Heart left ventricle (tissue), 16 donors: ENCODE measurements around the gene ELK3. TPM values are rescaled to one million over a fixed set of nuclear protein-coding genes. Genes with fewer than 3 reads are reported as not detected.

Source experiments
- ATAC-seq, 4 donors: fragments of 200-7000 bp; cut with Tn5 transposase; one replicate each; pipeline ENCODE4 v1.9.1; 2020 to 2022; ENCODE audit warnings: moderate library complexity in 4 of 4, mild to moderate bottlenecking in 3 of 4, moderate number of reproducible peaks in 1 of 4
- DNase-seq, 5 donors: peaks; one replicate each; pipeline ENCODE4 v3.0.0-alpha.2; 2020
- H3K27ac ChIP-seq, 12 donors: fragments of 200-600 bp; sonication (generic) in 4 of 12; one replicate each; pipeline versions ENCODE4 v1.5.0 to v1.8.0; 2016 to 2022; ENCODE audit warnings: mild to moderate bottlenecking in 2 of 12
- H3K27me3 ChIP-seq, 9 donors: fragments of 200-600 bp; sonication (generic) in 2 of 9; one replicate each; pipeline versions ENCODE4 v1.5.1 to v1.8.0; 2016 to 2022; ENCODE audit warnings: mild to moderate bottlenecking in 3 of 9
- H3K36me3 ChIP-seq, 9 donors: fragments of 200-600 bp; sonication (generic) in 2 of 9; one replicate each; pipeline versions ENCODE4 v1.5.0 to v1.8.0; 2018 to 2022; ENCODE audit warnings: mild to moderate bottlenecking in 2 of 9
- H3K4me1 ChIP-seq, 12 donors: fragments of 200-600 bp; sonication (generic) in 4 of 12; one replicate each; pipeline versions ENCODE4 v1.5.0 to v1.8.0; 2016 to 2022; ENCODE audit warnings: mild to moderate bottlenecking in 3 of 12
- H3K4me3 ChIP-seq, 12 donors: fragments of 200-600 bp; sonication (generic) in 4 of 12; one replicate each; pipeline versions ENCODE4 v1.5.0 to v1.8.0; 2017 to 2022; ENCODE audit warnings: mild to moderate bottlenecking in 9 of 12, moderate library complexity in 4 of 12
- H3K9me3 ChIP-seq, 12 donors: fragments of 200-600 bp; sonication (generic) in 4 of 12; one replicate each; pipeline versions ENCODE4 v1.5.0 to v1.8.0; 2016 to 2022; ENCODE audit warnings: mild to moderate bottlenecking in 1 of 12
- POLR2A ChIP-seq, 2 donors: fragments of 450-650 bp; IDR thresholded peaks; one replicate each; pipeline ENCODE4 v1.6.1; 2017; ENCODE audit warnings: antibody characterized with exemption in 2 of 2, mild to moderate bottlenecking in 2 of 2, moderate library complexity in 2 of 2
- WGBS, 4 donors: extraction: QIAGEN DNeasy Blood & Tissue Kit in 2 of 4; methylation state at CpG; one replicate each; pipeline versions ENCODE4 v1.1.5 to v1.1.7; 2013 to 2018; 5-methylcytosine and 5-hydroxymethylcytosine counted together
- intact Hi-C, 10 donors: fragments of 100-400 bp; cut with DNase I; formaldehyde crosslinking; loops; one replicate each; pipeline versions ENCODE4 v1.11.1 to v1.14.2; 2022
- polyA plus RNA-seq, 2 donors: library from polyadenylated mRNA; stranded (reverse); fragments of 200-250 nt; gene quantifications; one replicate each; pipeline ENCODE4 v1.2.3, GENCODE V29; 2013
- total RNA-seq, 9 donors: library from RNA; depleted of rRNA in 2 of 9; stranded (reverse); fragments of >200 nt in 2 of 9; fragmentation: NEBNext Ultra II Directional in 3 of 9; extraction: Animal tissue kit (Norgen Biotek cat#: 25700) in 3 of 9; gene quantifications; one replicate each; pipeline versions ENCODE4 v1.1.0 to v1.2.4, GENCODE V29; 2016 to 2023
- TF ChIP-seq, protein P1 (sequence below), 12 donors: fragments of 200-600 bp; sonication (generic) in 4 of 12; IDR thresholded peaks; one replicate each; pipeline versions ENCODE4 v1.5.0 to v1.8.0; 2018 to 2022; ENCODE audit warnings: antibody characterized with exemption in 12 of 12, mild to moderate bottlenecking in 5 of 12
- donor health status: ischemic (EF 13 %, LVEDD 7.1; RV severe dilation, severe dysfunction).
- donor health status: healthy with polysubstance abuse.
- donor health status: DM: no; HTN: yes; CAD: no.
- donor health status: DM: no; HTN: no; CAD: no.
- donor health status: ischemic (EF 25% LVEDD 6.9; RV normal size, moderate dysfunction).
- donor health status: ischemic (EF 25% LVEDD 5.7; RV mildly dilated, moderate dysfunction).
- donor health status: healthy.
- donor health status: DM: yes; HTN: yes; CAD: no.
- donor health status: ischemic (EF 35%, LVEDD 5.7; RV mildly dilated, moderate dysfunction).
- donor health status: nonischemic (EF 11% LVEDD 7.7; RV severe dilation, severe dysfunction).
- donor health status: DM: yes; HTN: yes; CAD: no.
- donor health status: PGD.
- donor health status: ischemic (EF 29% LVEDD 5.4; RV normal size, mild dysfunction).
- donor health status: nonischemic (EF 23%, LVEDD 6.1; RV moderate dilation, normal function).

ELK3 gene
- total and polyA plus RNA-seq, 11 donors: 5.7 to 42.3 (median 18.6) TPM

DNA sequence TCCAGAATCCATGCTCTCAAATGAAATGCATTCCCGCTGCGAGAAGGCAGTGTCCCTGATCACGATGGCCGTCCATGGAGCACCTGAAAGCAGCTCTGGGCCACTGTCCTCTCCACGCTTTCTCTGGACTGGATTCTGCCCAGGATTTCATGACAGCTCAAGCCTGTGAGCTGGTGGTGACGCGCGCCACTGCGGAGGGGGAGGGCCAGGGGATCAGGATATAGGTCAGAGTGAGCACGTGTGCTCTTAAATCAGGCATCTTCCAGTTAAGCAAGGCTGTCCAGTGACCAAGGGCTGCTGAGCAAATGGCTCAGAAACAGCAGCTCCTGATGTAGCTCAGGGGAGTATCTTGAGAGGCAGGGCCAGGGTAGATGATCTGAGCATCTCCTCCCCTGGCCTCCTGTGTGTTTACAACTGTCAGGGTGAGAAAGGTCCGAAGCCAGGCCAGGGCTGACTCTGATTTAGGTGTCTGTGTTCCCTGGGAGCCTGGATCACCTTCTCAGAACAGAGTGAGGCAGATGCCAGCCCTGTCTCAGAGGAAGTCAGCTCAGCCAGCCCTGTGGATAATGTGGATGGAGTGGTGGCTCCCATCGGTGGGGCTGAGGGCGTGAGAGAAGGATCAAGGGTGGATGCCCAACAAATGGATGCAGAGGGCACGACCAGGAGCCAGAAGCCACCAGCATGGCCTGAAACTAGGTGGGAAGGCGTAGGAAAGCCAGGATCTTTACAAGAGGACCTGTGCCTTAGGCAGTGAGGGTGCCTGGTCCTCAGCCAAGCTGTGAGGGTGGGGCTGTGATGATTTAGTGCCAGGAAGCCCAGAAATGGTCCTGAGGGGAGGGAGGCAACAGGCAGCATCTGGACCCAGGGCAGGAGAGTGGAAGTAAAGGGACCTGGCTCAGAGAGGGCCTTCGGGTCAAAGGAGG lies 55.3 kb downstream of the ELK3 start:
- Histone ChIP-seq H3K27me3 (no peaks in the 10 kb centered on the region), H3K27ac (peak overlapping the region in 11 of 12 donors; percentile 15 to 76 (median 60)), H3K4me1 (peaks cover 14 to 53% (median 31%) of the 10 kb centered on the region in 12 donors), H3K36me3 (peaks cover 0 to 77% (median 38%) of the 10 kb centered on the region in 9 donors), H3K9me3 (no peaks in the 10 kb centered on the region), H3K4me3 (no peak overlapping the region)
- DNase-seq (peak; percentile 66 to 84 (median 78)), ATAC-seq (peak; percentile 84 to 94 (median 92))
- intact Hi-C loops: loop anchor here in 1 of 10 donors (10.0 kb wide), 1 partner anchor 145 kb away; no protein-coding TSS in a partner anchor
- TF ChIP-seq, protein P1, sequence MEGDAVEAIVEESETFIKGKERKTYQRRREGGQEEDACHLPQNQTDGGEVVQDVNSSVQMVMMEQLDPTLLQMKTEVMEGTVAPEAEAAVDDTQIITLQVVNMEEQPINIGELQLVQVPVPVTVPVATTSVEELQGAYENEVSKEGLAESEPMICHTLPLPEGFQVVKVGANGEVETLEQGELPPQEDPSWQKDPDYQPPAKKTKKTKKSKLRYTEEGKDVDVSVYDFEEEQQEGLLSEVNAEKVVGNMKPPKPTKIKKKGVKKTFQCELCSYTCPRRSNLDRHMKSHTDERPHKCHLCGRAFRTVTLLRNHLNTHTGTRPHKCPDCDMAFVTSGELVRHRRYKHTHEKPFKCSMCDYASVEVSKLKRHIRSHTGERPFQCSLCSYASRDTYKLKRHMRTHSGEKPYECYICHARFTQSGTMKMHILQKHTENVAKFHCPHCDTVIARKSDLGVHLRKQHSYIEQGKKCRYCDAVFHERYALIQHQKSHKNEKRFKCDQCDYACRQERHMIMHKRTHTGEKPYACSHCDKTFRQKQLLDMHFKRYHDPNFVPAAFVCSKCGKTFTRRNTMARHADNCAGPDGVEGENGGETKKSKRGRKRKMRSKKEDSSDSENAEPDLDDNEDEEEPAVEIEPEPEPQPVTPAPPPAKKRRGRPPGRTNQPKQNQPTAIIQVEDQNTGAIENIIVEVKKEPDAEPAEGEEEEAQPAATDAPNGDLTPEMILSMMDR (IDR thresholded peaks at IDR 0.05): no peak
- TF ChIP-seq POLR2A (IDR thresholded peaks at IDR 0.05): no peak
- 34 to 45% (median 38%) methylated on average over 13 to 16 of the region's 16 CpGs for WGBS, 4 donors

DNA sequence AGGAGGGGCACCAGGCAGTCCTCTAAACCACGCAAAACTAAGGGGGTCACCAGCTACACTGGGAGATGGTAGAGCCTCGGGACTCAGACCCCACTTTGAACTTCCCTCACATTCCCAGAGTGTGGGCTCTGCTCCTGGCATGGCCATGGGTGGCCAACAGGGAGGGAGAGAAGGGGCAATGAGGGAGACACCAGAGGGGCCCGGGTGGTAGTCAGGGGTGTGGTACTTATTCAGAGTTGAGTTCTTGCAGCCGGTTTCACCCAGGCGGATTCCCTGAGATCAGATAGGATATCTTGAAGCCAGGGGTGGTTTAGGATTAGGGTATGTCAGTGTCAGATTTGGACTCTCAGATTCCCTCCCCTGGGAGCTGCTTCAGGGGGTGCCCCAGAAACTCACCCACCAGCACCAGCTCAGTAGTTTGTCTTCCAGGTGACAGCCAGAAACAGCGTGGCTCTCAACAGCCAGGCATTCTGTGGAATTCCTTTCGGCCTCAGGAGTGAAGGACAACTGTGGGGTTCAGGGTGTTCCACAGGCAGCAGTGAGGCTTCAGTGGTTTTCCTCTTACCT lies 56.0 kb downstream of the ELK3 start:
- WGBS, 4 donors: 80 to 99% (median 84%) methylated on average over 7 of the region's 7 CpGs
- Histone ChIP-seq H3K36me3 (peaks cover 0 to 73% (median 38%) of the 10 kb centered on the region in 9 donors), H3K9me3 (no peaks in the 10 kb centered on the region), H3K27me3 (no peaks in the 10 kb centered on the region), H3K4me1 (peaks cover 14 to 57% (median 36%) of the 10 kb centered on the region in 12 donors), H3K4me3 (no peak overlapping the region), H3K27ac (peak overlapping the region in 9 of 12 donors; percentile 15 to 76 (median 71))
- TF ChIP-seq, protein P1 (IDR thresholded peaks at IDR 0.05): no peak
- no peak for TF ChIP-seq POLR2A (IDR thresholded peaks at IDR 0.05)
- no peak for ATAC-seq
- DNase-seq: no peak
- intact Hi-C loops: no loop called here

DNA sequence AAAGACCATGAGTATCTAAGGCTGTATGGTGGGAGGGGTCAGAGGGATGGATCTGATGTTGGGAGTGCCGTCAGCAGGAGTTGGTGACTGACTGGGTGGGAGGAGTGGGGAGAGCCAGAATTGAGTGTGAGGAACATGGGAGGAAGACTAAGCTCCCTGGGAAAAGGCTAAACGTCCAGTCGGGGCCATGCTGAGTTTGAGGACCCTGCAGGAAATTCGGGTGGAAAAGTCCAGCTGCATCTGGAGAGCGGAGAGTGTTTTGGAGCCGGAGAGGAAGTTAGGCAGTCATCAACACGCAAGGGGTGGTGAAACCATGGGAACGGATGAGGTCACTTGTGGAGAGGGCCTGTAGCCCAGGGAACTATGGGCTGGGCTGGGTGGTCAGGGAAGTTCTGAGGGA lies 60.9 kb downstream of the ELK3 start:
- peak overlapping the region in 11 of 12 donors; percentile 44 to 88 (median 61) for H3K27ac ChIP-seq
- peaks cover 0 to 52% (median 22%) of the 10 kb centered on the region in 9 donors for H3K36me3 ChIP-seq
- 36 to 53% (median 39%) methylated on average over 8 of the region's 8 CpGs for WGBS, 4 donors
- peak; percentile 82 to 96 (median 92) for ATAC-seq
- peak in 4 of 5 donors; percentile 76 to 87 (median 82) for DNase-seq
- no peaks in the 10 kb centered on the region for H3K27me3 ChIP-seq
- H3K4me3 ChIP-seq: peak overlapping the region in 5 of 12 donors; percentile 8 to 21 (median 15)
- H3K9me3 ChIP-seq: no peaks in the 10 kb centered on the region
- H3K4me1 ChIP-seq: peaks cover 0 to 61% (median 52%) of the 10 kb centered on the region in 12 donors
- no peak for TF ChIP-seq POLR2A (IDR thresholded peaks at IDR 0.05)
- TF ChIP-seq, protein P1 (IDR thresholded peaks at IDR 0.05): no peak
- intact Hi-C loops: no loop called here
